H9 (cell line): ENCODE results near the gene UNC80. TPM values are rescaled to one million over a fixed set of nuclear protein-coding genes. Genes with fewer than 3 reads are reported as not detected.

Experiments
- DNase-seq: peaks from one replicate; pipeline ENCODE4 v3.0.0-alpha.2; 2017
- H2AFZ ChIP-seq: one replicate; pipeline ENCODE4 v1.6.1; 2013; ENCODE audit warnings: mild to moderate bottlenecking, low read length, control low read depth, moderate library complexity
- H2AK5ac ChIP-seq: 2 replicates; pipeline ENCODE4 v1.6.1; 2013; ENCODE audit warnings: low read length, control low read depth, mixed read lengths; ENCODE audit not compliant: insufficient read length
- H2BK120ac ChIP-seq: one replicate; pipeline ENCODE4 v1.6.1; 2013; ENCODE audit warnings: low read depth, mild to moderate bottlenecking, low read length, control low read depth, inconsistent platforms; ENCODE audit not compliant: poor library complexity, severe bottlenecking
- H2BK12ac ChIP-seq: 2 replicates; pipeline ENCODE4 v1.6.1; 2013; ENCODE audit warnings: low read length, control low read depth, mixed read lengths, low read depth; ENCODE audit not compliant: insufficient read length
- H2BK15ac ChIP-seq: 2 replicates; pipeline ENCODE4 v1.6.1; 2013; ENCODE audit warnings: low read depth, low read length, control low read depth
- H2BK20ac ChIP-seq: one replicate; pipeline ENCODE4 v1.6.1; 2013; ENCODE audit warnings: low read depth, mild to moderate bottlenecking, low read length, control low read depth, inconsistent platforms; ENCODE audit not compliant: poor library complexity, severe bottlenecking
- H2BK5ac ChIP-seq: 2 replicates; pipeline ENCODE4 v1.6.1; 2013; ENCODE audit warnings: low read length, control low read depth, mixed read lengths; ENCODE audit not compliant: insufficient read length
- H3K14ac ChIP-seq: 2 replicates; pipeline ENCODE4 v1.6.1; 2013; ENCODE audit warnings: low read length, control low read depth; ENCODE audit not compliant: insufficient read depth
- H3K18ac ChIP-seq: 2 replicates; pipeline ENCODE4 v1.6.1; 2013; ENCODE audit warnings: low read depth, mild to moderate bottlenecking, mixed read lengths, low read length, control low read depth; ENCODE audit not compliant: insufficient read length
- H3K23ac ChIP-seq: 2 replicates; pipeline ENCODE4 v1.6.1; 2013; ENCODE audit warnings: low read length, control low read depth, mixed read lengths, low read depth; ENCODE audit not compliant: insufficient read length
- H3K23me2 ChIP-seq: 2 replicates; pipeline ENCODE4 v1.6.1; 2013; ENCODE audit warnings: low read depth, mild to moderate bottlenecking, mixed read lengths, low read length, control low read depth; ENCODE audit not compliant: insufficient read length, poor library complexity, severe bottlenecking
- H3K27ac ChIP-seq: 2 replicates; pipeline ENCODE4 v1.5.1; 2013; ENCODE audit warnings: low read length, control low read depth, mixed read lengths, low read depth; ENCODE audit not compliant: insufficient read length
- H3K27me3 ChIP-seq: 2 replicates; pipeline ENCODE4 v1.6.1; 2013; ENCODE audit warnings: low read length, control low read depth, inconsistent platforms; ENCODE audit not compliant: insufficient read depth
- H3K4ac ChIP-seq: 2 replicates; pipeline ENCODE4 v1.6.1; 2013; ENCODE audit warnings: low read depth, mild to moderate bottlenecking, control low read depth, inconsistent platforms, low read length, moderate library complexity
- H3K4me1 ChIP-seq: 2 replicates; pipeline ENCODE4 v1.6.1; 2013; ENCODE audit warnings: low read length, control low read depth, inconsistent platforms; ENCODE audit not compliant: insufficient read depth
- H3K4me2 ChIP-seq: 2 replicates; pipeline ENCODE4 v1.6.1; 2013; ENCODE audit warnings: low read length, control low read depth, mixed read lengths; ENCODE audit not compliant: insufficient read length, insufficient read depth
- H3K56ac ChIP-seq: 2 replicates; pipeline ENCODE4 v1.6.1; 2013; ENCODE audit warnings: low read depth, mild to moderate bottlenecking, mixed read lengths, low read length, control low read depth; ENCODE audit not compliant: insufficient read length
- H3K79me1 ChIP-seq: 2 replicates; pipeline ENCODE4 v1.6.1; 2013; ENCODE audit warnings: low read depth, mild to moderate bottlenecking, moderate library complexity, low read length, control low read depth, inconsistent platforms; ENCODE audit not compliant: insufficient read depth, poor library complexity, severe bottlenecking
- H3K79me2 ChIP-seq: 2 replicates; pipeline ENCODE4 v1.6.1; 2013; ENCODE audit warnings: low read length, control low read depth, inconsistent platforms; ENCODE audit not compliant: insufficient read depth
- H3K9ac ChIP-seq: 2 replicates; pipeline ENCODE4 v1.6.1; 2013; ENCODE audit warnings: low read length, control low read depth, mixed read lengths; ENCODE audit not compliant: insufficient read length; ENCODE audit errors: extremely low read depth
- H3K9me3 ChIP-seq: one replicate; pipeline ENCODE4 v1.6.1; 2013; ENCODE audit warnings: low read depth, low read length, inconsistent platforms; ENCODE audit not compliant: control insufficient read depth
- H3T11ph ChIP-seq: one replicate; pipeline ENCODE4 v1.6.1; 2013; ENCODE audit warnings: mild to moderate bottlenecking, low read length, control low read depth, inconsistent platforms
- H4K20me1 ChIP-seq: one replicate; pipeline ENCODE4 v1.6.1; 2013; ENCODE audit not compliant: control insufficient read depth, insufficient read length, insufficient read depth
- H4K5ac ChIP-seq: 2 replicates; pipeline ENCODE4 v1.6.1; 2013; ENCODE audit warnings: low read depth, mild to moderate bottlenecking, mixed read lengths, low read length, control low read depth; ENCODE audit not compliant: insufficient read length
- H4K8ac ChIP-seq: replicated peaks from 2 replicates; pipeline ENCODE4 v1.6.1; 2013; ENCODE audit warnings: low read length, control low read depth, mixed read lengths, low read depth; ENCODE audit not compliant: insufficient read length
- H4K91ac ChIP-seq: 2 replicates; pipeline ENCODE4 v1.6.1; 2013; ENCODE audit warnings: low read depth, mild to moderate bottlenecking, moderate library complexity, mixed read lengths, low read length, control low read depth; ENCODE audit not compliant: insufficient read length
- H3K27ac Mint-ChIP-seq, 3 experiments: 2 replicates in 2 of 3; 3 replicates in 1 of 3; pipeline ENCODE4 v1.8.0; 2020 to 2021; ENCODE audit warnings: mixed read lengths in 3 of 3, mild to moderate bottlenecking in 1 of 3, moderate library complexity in 1 of 3
- H3K27me3 Mint-ChIP-seq: 2 replicates; pipeline ENCODE4 v1.8.0; 2021; ENCODE audit warnings: low read depth, mild to moderate bottlenecking, moderate library complexity, mixed read lengths
- H3K36me3 Mint-ChIP-seq, 3 experiments: 2 replicates in 2 of 3; 3 replicates in 1 of 3; pipeline ENCODE4 v1.8.0; 2020 to 2021; ENCODE audit warnings: low read depth in 3 of 3, mixed read lengths in 3 of 3; ENCODE audit not compliant: insufficient read depth in 1 of 3
- H3K4me1 Mint-ChIP-seq, 2 experiments: 2 replicates each; pipeline ENCODE4 v1.8.0; 2020; ENCODE audit warnings: mixed read lengths in 2 of 2
- H3K4me3 Mint-ChIP-seq, 2 experiments: 2 replicates in 1 of 2; 3 replicates in 1 of 2; pipeline ENCODE4 v1.8.0; 2020 to 2021; ENCODE audit warnings: mild to moderate bottlenecking in 2 of 2, mixed read lengths in 2 of 2, moderate library complexity in 1 of 2
- H3K9me3 Mint-ChIP-seq, 2 experiments: 2 replicates in 1 of 2; 3 replicates in 1 of 2; pipeline ENCODE4 v1.8.0; 2020; ENCODE audit warnings: mild to moderate bottlenecking in 2 of 2, mixed read lengths in 2 of 2, moderate library complexity in 1 of 2
- CTCF ChIP-seq: fragments of 200-600 bp; sonication (generic); conservative IDR thresholded peaks from 3 replicates; pipeline ENCODE4 v1.8.0; 2021; ENCODE audit warnings: antibody characterized with exemption, mild to moderate bottlenecking
- WGBS: extraction: QIAGEN DNeasy Blood & Tissue Kit; methylation state at CpG from one replicate; pipeline ENCODE4 v1.1.7; 2013; ENCODE audit warnings: missing lambda C conversion rate, low lambda C conversion rate, mixed read lengths; ENCODE audit not compliant: insufficient read length; ENCODE audit errors: extremely low coverage; 5-methylcytosine and 5-hydroxymethylcytosine counted together
- total RNA-seq: library from RNA; stranded (reverse); gene quantifications from 2 replicates; pipeline ENCODE4 v1.2.1, GENCODE V29; 2021

UNC80 gene
- total RNA-seq, 1 experiment from 2014 or later = 0.52 TPM

- Mint-ChIP-seq H3K9me3 (peaks cover 7 to 14% of the 10 kb centered on the region in 2 experiments), H3K4me1 (no peaks in the 10 kb centered on the region), H3K36me3 (peaks cover 13 to 20% (median 15%) of the 10 kb centered on the region in 3 experiments), H3K4me3 (no peak overlapping the region), H3K27ac (no peak overlapping the region), H3K27me3 (no peaks in the 10 kb centered on the region)
- no peak for TF ChIP-seq CTCF
- Histone ChIP-seq H3K23ac (no peak overlapping the region), H3K56ac (no peak overlapping the region), H3K4me1 (no peaks in the 10 kb centered on the region), H3K18ac (no peak overlapping the region), H2BK20ac (no peak overlapping the region), H3K4me2 (no peak overlapping the region), H3K23me2 (no peaks in the 10 kb centered on the region), H2BK120ac (no peak overlapping the region), H4K5ac (no peak overlapping the region), H3K27me3 (no peaks in the 10 kb centered on the region), H4K8ac (no peak overlapping the region), H4K91ac (no peak overlapping the region), H2AFZ (no peak overlapping the region), H2BK15ac (no peak overlapping the region), H3K27ac (no peak overlapping the region), H3K9ac (no peak overlapping the region), H2BK5ac (no peak overlapping the region), H3K9me3 (no peaks in the 10 kb centered on the region), H4K20me1 (no peaks in the 10 kb centered on the region), H3K79me2 (no peaks in the 10 kb centered on the region), H3T11ph (no peak overlapping the region), H2AK5ac (no peak overlapping the region), H3K4ac (no peak overlapping the region), H3K14ac (no peak overlapping the region), H3K79me1 (no peaks in the 10 kb centered on the region), H2BK12ac (no peak overlapping the region)
- WGBS = no CpG with 5 or more reads among the region's 1 CpG
- no peak for DNase-seq
Observed at GRCh38 chr2:209824391-209824790, 52.8 kb downstream of the UNC80 start.
